Measurements from ENCODE around the gene TLX3. TPM values are rescaled to one million over a fixed set of nuclear protein-coding genes. Genes with fewer than 3 reads are reported as not detected.

Gene TLX3
- total and polyA plus RNA-seq, 10 of the 15 experiments (the other 5 are each of a cell fraction or from before 2014, with no cell fraction given) = not detected

DNA sequence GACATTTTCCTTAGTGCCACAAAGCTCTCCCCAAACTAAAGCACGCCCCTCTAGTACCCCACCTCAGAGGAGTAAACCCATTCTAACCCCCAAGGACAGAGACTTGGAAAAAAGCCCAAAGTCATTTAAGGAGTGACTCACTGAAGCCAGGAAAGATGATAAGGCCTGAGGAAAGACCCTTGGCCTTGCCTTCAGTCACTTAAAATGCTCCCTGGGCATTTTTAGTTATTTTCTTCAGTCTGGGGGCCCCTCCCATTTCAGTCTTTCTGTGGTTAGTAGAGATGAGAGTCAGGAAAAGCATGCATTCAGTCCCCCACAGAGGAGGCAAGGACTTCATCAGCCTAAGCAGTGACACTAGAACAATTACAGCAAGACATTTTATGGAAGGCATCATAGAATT lies 13.7 kb upstream of the TLX3 start:
- no peak overlapping the region for H3K9ac ChIP-seq (ENCODE audit: control insufficient read depth, insufficient read depth, low read length)
- no peak overlapping the region for H3K4me3 ChIP-seq
- POLR2A ChIA-PET = interaction anchor here (0.6 kb wide), 1 partner anchor 119 kb away, joined by 3 read pairs; no protein-coding TSS in a partner anchor
- no peak for DNase-seq (ENCODE audit: low read depth, low spot score)
- peaks cover 0 to 6% of the 10 kb centered on the region in 2 experiments; a peak in 2 of 4 replicates for H3K27me3 ChIP-seq (replicated peaks in 1 of 2; ENCODE audit: control insufficient read depth in 2 of 2, insufficient read depth in 2 of 2, low read length in 1 of 2)
- H3K9me3 ChIP-seq (replicated peaks; ENCODE audit: control insufficient read depth, insufficient read depth, low read length) = no peaks in the 10 kb centered on the region
- H3K36me3 ChIP-seq (ENCODE audit: control insufficient read depth in 2 of 2, insufficient read depth in 2 of 2, low read length in 1 of 2) = no peaks in the 10 kb centered on the region
- TF ChIP-seq MEF2B (IDR thresholded peaks at IDR 0.05; ENCODE audit: partially characterized antibody, poor library complexity, severe bottlenecking) (no peak), TAF1 (IDR thresholded peaks at IDR 0.05; ENCODE audit: borderline replicate concordance, low read depth, low read length) (no peak), ZNF217 (IDR thresholded peaks at IDR 0.05) (no peak), NBN (IDR thresholded peaks at IDR 0.05) (no peak), LARP7 (IDR thresholded peaks at IDR 0.05) (no peak), NRF1 (conservative IDR thresholded peaks at IDR 0.05; ENCODE audit: low read depth, low read length) (no peak), NR2C1 (IDR thresholded peaks at IDR 0.05) (no peak), CEBPB (IDR thresholded peaks at IDR 0.05; ENCODE audit: borderline replicate concordance in 1 of 2, low read depth in 2 of 2, low read length in 2 of 2) (no peak), SMAD1 (IDR thresholded peaks at IDR 0.05; ENCODE audit: low read depth, partially characterized antibody) (no peak), NFYB (IDR thresholded peaks at IDR 0.05; ENCODE audit: insufficient read depth, low read depth, low read length) (no peak), ZNF207 (IDR thresholded peaks at IDR 0.05; ENCODE audit: borderline replicate concordance) (no peak), RCOR1 (conservative IDR thresholded peaks at IDR 0.05; ENCODE audit: low read depth, low read length) (no peak), SIX5 (IDR thresholded peaks at IDR 0.05; ENCODE audit: low read depth, low read length, severe bottlenecking) (no peak)
- TF ChIP-seq, protein P1, sequence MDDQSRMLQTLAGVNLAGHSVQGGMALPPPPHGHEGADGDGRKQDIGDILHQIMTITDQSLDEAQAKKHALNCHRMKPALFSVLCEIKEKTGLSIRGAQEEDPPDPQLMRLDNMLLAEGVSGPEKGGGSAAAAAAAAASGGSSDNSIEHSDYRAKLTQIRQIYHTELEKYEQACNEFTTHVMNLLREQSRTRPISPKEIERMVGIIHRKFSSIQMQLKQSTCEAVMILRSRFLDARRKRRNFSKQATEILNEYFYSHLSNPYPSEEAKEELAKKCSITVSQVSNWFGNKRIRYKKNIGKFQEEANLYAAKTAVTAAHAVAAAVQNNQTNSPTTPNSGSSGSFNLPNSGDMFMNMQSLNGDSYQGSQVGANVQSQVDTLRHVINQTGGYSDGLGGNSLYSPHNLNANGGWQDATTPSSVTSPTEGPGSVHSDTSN (IDR thresholded peaks at IDR 0.05; ENCODE audit: insufficient replicate concordance, low read depth, low read length) = no peak
- TF ChIP-seq, protein P2, sequence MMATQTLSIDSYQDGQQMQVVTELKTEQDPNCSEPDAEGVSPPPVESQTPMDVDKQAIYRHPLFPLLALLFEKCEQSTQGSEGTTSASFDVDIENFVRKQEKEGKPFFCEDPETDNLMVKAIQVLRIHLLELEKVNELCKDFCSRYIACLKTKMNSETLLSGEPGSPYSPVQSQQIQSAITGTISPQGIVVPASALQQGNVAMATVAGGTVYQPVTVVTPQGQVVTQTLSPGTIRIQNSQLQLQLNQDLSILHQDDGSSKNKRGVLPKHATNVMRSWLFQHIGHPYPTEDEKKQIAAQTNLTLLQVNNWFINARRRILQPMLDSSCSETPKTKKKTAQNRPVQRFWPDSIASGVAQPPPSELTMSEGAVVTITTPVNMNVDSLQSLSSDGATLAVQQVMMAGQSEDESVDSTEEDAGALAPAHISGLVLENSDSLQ (IDR thresholded peaks at IDR 0.05) = no peak
- TF ChIP-seq, protein P3, sequence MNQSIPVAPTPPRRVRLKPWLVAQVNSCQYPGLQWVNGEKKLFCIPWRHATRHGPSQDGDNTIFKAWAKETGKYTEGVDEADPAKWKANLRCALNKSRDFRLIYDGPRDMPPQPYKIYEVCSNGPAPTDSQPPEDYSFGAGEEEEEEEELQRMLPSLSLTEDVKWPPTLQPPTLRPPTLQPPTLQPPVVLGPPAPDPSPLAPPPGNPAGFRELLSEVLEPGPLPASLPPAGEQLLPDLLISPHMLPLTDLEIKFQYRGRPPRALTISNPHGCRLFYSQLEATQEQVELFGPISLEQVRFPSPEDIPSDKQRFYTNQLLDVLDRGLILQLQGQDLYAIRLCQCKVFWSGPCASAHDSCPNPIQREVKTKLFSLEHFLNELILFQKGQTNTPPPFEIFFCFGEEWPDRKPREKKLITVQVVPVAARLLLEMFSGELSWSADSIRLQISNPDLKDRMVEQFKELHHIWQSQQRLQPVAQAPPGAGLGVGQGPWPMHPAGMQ (IDR thresholded peaks at IDR 0.05; ENCODE audit: borderline replicate concordance) = no peak
- TF ChIP-seq, protein P4, sequence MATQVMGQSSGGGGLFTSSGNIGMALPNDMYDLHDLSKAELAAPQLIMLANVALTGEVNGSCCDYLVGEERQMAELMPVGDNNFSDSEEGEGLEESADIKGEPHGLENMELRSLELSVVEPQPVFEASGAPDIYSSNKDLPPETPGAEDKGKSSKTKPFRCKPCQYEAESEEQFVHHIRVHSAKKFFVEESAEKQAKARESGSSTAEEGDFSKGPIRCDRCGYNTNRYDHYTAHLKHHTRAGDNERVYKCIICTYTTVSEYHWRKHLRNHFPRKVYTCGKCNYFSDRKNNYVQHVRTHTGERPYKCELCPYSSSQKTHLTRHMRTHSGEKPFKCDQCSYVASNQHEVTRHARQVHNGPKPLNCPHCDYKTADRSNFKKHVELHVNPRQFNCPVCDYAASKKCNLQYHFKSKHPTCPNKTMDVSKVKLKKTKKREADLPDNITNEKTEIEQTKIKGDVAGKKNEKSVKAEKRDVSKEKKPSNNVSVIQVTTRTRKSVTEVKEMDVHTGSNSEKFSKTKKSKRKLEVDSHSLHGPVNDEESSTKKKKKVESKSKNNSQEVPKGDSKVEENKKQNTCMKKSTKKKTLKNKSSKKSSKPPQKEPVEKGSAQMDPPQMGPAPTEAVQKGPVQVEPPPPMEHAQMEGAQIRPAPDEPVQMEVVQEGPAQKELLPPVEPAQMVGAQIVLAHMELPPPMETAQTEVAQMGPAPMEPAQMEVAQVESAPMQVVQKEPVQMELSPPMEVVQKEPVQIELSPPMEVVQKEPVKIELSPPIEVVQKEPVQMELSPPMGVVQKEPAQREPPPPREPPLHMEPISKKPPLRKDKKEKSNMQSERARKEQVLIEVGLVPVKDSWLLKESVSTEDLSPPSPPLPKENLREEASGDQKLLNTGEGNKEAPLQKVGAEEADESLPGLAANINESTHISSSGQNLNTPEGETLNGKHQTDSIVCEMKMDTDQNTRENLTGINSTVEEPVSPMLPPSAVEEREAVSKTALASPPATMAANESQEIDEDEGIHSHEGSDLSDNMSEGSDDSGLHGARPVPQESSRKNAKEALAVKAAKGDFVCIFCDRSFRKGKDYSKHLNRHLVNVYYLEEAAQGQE (IDR thresholded peaks at IDR 0.05; ENCODE audit: low read depth, low read length) = no peak
- H3K4me1 ChIP-seq (ENCODE audit: control insufficient read depth, insufficient read depth, low read length) = no peaks in the 10 kb centered on the region
- H3K79me2 ChIP-seq (ENCODE audit: control insufficient read depth, insufficient read depth, low read length) = no peaks in the 10 kb centered on the region
- no peak overlapping the region for H2AFZ ChIP-seq (ENCODE audit: control insufficient read depth, low read depth, low read length)
- CTCF ChIA-PET = no interaction called here
- FAIRE-seq = no peak
- in situ Hi-C loops (cut with MboI) (no loop called here), intact Hi-C loops (cut with micrococcal nuclease; ENCODE audit: unreplicated experiment) (no loop called here)
- ATAC-seq = no peak
- no TSS peak for BruUV-seq (replicated peaks)
- SMC1A ChIA-PET (ENCODE audit: uncharacterized antibody, unreplicated experiment) = no interaction called here
- WGBS (ENCODE audit: insufficient coverage, insufficient replicate concordance, low lambda C conversion rate, missing lambda C conversion rate) = 0% methylated on average over 1 of the region's 1 CpG
- H3K4me2 ChIP-seq (ENCODE audit: control insufficient read depth, insufficient read depth) = no peak overlapping the region
- no peak overlapping the region for H3K27ac ChIP-seq (ENCODE audit: control insufficient read depth, insufficient read depth)
- RAD21 ChIA-PET (ENCODE audit: unreplicated experiment) = no interaction called here
- H4K20me1 ChIP-seq (ENCODE audit: control insufficient read depth, insufficient read depth) = no peaks in the 10 kb centered on the region
